Effector memory CD4-positive, alpha-beta T cell (primary cell): ENCODE measurements around the gene NQO2.
A peak's percentile ranks its signal among the peaks of the same experiment; 100 is the strongest.

ENCODE experiments used
- DNase-seq, 3 donors: peaks; one replicate each; pipeline ENCODE4 v3.0.0-alpha.2; 2020
- H3K27ac ChIP-seq: 2 replicates; pipeline ENCODE4 v1.7.0; 2013; ENCODE audit warnings: mild to moderate bottlenecking, low read length, moderate library complexity; ENCODE audit not compliant: insufficient read depth, poor library complexity, severe bottlenecking
- H3K27me3 ChIP-seq: replicated peaks from 2 replicates; pipeline ENCODE4 v1.7.0; 2013; ENCODE audit warnings: mild to moderate bottlenecking, low read length; ENCODE audit not compliant: insufficient read depth, control insufficient read depth, poor library complexity, severe bottlenecking
- H3K36me3 ChIP-seq: 2 replicates; pipeline ENCODE4 v1.7.0; 2013; ENCODE audit warnings: mild to moderate bottlenecking, low read length, moderate library complexity; ENCODE audit not compliant: control insufficient read depth, insufficient read depth
- H3K4me1 ChIP-seq: 2 replicates; pipeline ENCODE4 v1.7.0; 2013; ENCODE audit warnings: low read length, mild to moderate bottlenecking; ENCODE audit not compliant: control insufficient read depth, insufficient read depth, poor library complexity, severe bottlenecking
- H3K4me3 ChIP-seq: 2 replicates; pipeline ENCODE4 v1.7.0; 2013; ENCODE audit warnings: low read length, low read depth, mild to moderate bottlenecking; ENCODE audit not compliant: insufficient read depth, poor library complexity, severe bottlenecking
- H3K9me3 ChIP-seq: 2 replicates; pipeline ENCODE4 v1.7.0; 2013; ENCODE audit warnings: mild to moderate bottlenecking, low read length, moderate library complexity; ENCODE audit not compliant: control insufficient read depth
- total RNA-seq, 3 donors: gene quantifications; one replicate each; lab custom pipeline; 2026; lab: John Stamatoyannopoulos, UW

Gene NQO2
- total RNA-seq, result 8.8 to 11.6 (median 10.5) reads per million in 3 donors

- peak; percentile 85 to 86 (median 86) for DNase-seq
- Histone ChIP-seq H3K36me3 (no peaks in the 10 kb centered on the region), H3K9me3 (no peaks in the 10 kb centered on the region), H3K4me1 (peaks cover 17% of the 10 kb centered on the region), H3K4me3 (peak within 1 kb of the TSS; percentile 87), H3K27ac (peak within 1 kb of the TSS; percentile 80), H3K27me3 (no peaks in the 10 kb centered on the region)
Observed at GRCh38 chr6:2999618-3000557, at the start of gene NQO2. TSS of gene NQO2 (plus strand) at chr6:2999894. CDS start at chr6:3006553, 6,659 bp downstream.

GRCh38 chr6:2950713-2951112 is 49.0 kb upstream of the NQO2 start:
- H3K27ac ChIP-seq, result no peak overlapping the region
- no peaks in the 10 kb centered on the region for H3K27me3 ChIP-seq
- no peaks in the 10 kb centered on the region for H3K9me3 ChIP-seq
- no peaks in the 10 kb centered on the region for H3K4me1 ChIP-seq
- no peak for DNase-seq
- H3K36me3 ChIP-seq, result no peaks in the 10 kb centered on the region
- H3K4me3 ChIP-seq, result no peak overlapping the region

- Histone ChIP-seq H3K27ac (no peak overlapping the region), H3K9me3 (no peaks in the 10 kb centered on the region), H3K4me1 (no peaks in the 10 kb centered on the region), H3K27me3 (no peaks in the 10 kb centered on the region), H3K4me3 (no peak overlapping the region), H3K36me3 (no peaks in the 10 kb centered on the region)
- DNase-seq, result no peak
Observed at GRCh38 chr6:2951728-2952127, 48.0 kb upstream of the NQO2 start.

- Histone ChIP-seq H3K36me3 (no peaks in the 10 kb centered on the region), H3K27me3 (no peaks in the 10 kb centered on the region), H3K9me3 (no peaks in the 10 kb centered on the region), H3K4me1 (no peaks in the 10 kb centered on the region), H3K4me3 (no peak overlapping the region), H3K27ac (no peak overlapping the region)
- DNase-seq, result peak in 2 of 3 donors; percentile 12 to 24
Observed at GRCh38 chr6:2952557-2953095, 47.1 kb upstream of the NQO2 start.

- Histone ChIP-seq H3K4me3 (no peak overlapping the region), H3K4me1 (no peaks in the 10 kb centered on the region), H3K9me3 (no peaks in the 10 kb centered on the region), H3K27me3 (no peaks in the 10 kb centered on the region), H3K27ac (no peak overlapping the region), H3K36me3 (no peaks in the 10 kb centered on the region)
- DNase-seq, result no peak
Observed at GRCh38 chr6:2953098-2953497, 46.6 kb upstream of the NQO2 start.

GRCh38 chr6:2956930-2957685 is 42.6 kb upstream of the NQO2 start:
- Histone ChIP-seq H3K4me1 (no peaks in the 10 kb centered on the region), H3K27me3 (no peaks in the 10 kb centered on the region), H3K9me3 (no peaks in the 10 kb centered on the region), H3K27ac (no peak overlapping the region), H3K4me3 (no peak overlapping the region), H3K36me3 (no peaks in the 10 kb centered on the region)
- DNase-seq, result no peak

GRCh38 chr6:2957696-2958330 is 41.9 kb upstream of the NQO2 start:
- no peak overlapping the region for H3K4me3 ChIP-seq
- DNase-seq, result no peak
- H3K27me3 ChIP-seq, result no peaks in the 10 kb centered on the region
- H3K9me3 ChIP-seq, result no peaks in the 10 kb centered on the region
- no peak overlapping the region for H3K27ac ChIP-seq
- no peaks in the 10 kb centered on the region for H3K4me1 ChIP-seq
- H3K36me3 ChIP-seq, result no peaks in the 10 kb centered on the region

- no peaks in the 10 kb centered on the region for H3K27me3 ChIP-seq
- H3K36me3 ChIP-seq, result no peaks in the 10 kb centered on the region
- no peak overlapping the region for H3K4me3 ChIP-seq
- no peaks in the 10 kb centered on the region for H3K4me1 ChIP-seq
- no peaks in the 10 kb centered on the region for H3K9me3 ChIP-seq
- no peak for DNase-seq
- H3K27ac ChIP-seq, result no peak overlapping the region
Observed at GRCh38 chr6:2958331-2958711, 41.4 kb upstream of the NQO2 start.

GRCh38 chr6:2958776-2959175 is 40.9 kb upstream of the NQO2 start:
- no peaks in the 10 kb centered on the region for H3K36me3 ChIP-seq
- H3K27ac ChIP-seq, result no peak overlapping the region
- no peaks in the 10 kb centered on the region for H3K27me3 ChIP-seq
- H3K4me3 ChIP-seq, result no peak overlapping the region
- no peaks in the 10 kb centered on the region for H3K9me3 ChIP-seq
- no peak for DNase-seq
- H3K4me1 ChIP-seq, result no peaks in the 10 kb centered on the region
